Neural crest cell (in vitro differentiated cells): ENCODE measurements around the gene RPRD1A. TPM values are rescaled to one million over a fixed set of nuclear protein-coding genes. Genes with fewer than 3 reads are reported as not detected.

Source experiments
- DNase-seq: peaks from one replicate; pipeline ENCODE4 v3.0.0; 2021; ENCODE audit warnings: low read depth, mixed read lengths, low spot score
- H3K27ac Mint-ChIP-seq: one replicate; pipeline ENCODE4 v1.8.0; 2021; ENCODE audit warnings: mild to moderate bottlenecking, mixed read lengths; ENCODE audit not compliant: unreplicated experiment
- H3K27me3 Mint-ChIP-seq: 2 replicates; pipeline ENCODE4 v1.8.0; 2021; ENCODE audit warnings: low read depth, mild to moderate bottlenecking, mixed read lengths
- H3K36me3 Mint-ChIP-seq: 2 replicates; pipeline ENCODE4 v1.8.0; 2021; ENCODE audit warnings: low read depth, mild to moderate bottlenecking, mixed read lengths
- H3K4me1 Mint-ChIP-seq: 2 replicates; pipeline ENCODE4 v1.8.0; 2021; ENCODE audit warnings: mixed read lengths
- H3K4me3 Mint-ChIP-seq: one replicate; pipeline ENCODE4 v1.8.0; 2021; ENCODE audit warnings: mild to moderate bottlenecking, mixed read lengths
- H3K9me3 Mint-ChIP-seq: 2 replicates; pipeline ENCODE4 v1.8.0; 2021; ENCODE audit warnings: mixed read lengths
- total RNA-seq: library from RNA; stranded (reverse); gene quantifications from 2 replicates; pipeline ENCODE4 v1.2.1, GENCODE V29; 2021
- TF ChIP-seq, protein P1 (sequence below): fragments of 200-600 bp; sonication (generic); conservative IDR thresholded peaks from 2 replicates; pipeline ENCODE4 v1.5.0; 2021; ENCODE audit warnings: antibody characterized with exemption, mild to moderate bottlenecking

Gene RPRD1A
- total RNA-seq, 1 donor from 2014 or later, result 76.3 TPM

DNA sequence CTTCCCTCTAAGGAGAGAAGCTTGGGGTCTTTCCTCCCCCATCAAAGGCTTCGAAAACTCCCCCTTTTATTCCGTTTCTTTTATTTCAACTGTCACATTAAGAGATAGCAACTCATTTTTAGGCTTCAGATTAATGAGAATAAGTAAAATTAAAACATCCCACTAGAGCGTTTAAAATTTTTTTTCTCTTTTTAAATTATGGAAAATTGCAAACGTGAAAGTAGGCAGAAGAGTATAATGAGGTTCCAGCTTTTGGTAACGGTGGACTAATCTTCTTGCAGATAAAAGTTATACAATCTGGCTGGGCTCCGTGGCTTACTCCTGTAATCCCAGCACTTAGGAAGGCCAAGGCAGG, 116.8 kb downstream of the RPRD1A start:
- Mint-ChIP-seq H3K4me1 (peaks cover 5% of the 10 kb centered on the region), H3K27me3 (peaks cover 32% of the 10 kb centered on the region), H3K36me3 (no peaks in the 10 kb centered on the region), H3K4me3 (peak overlapping the region; percentile 94), H3K9me3 (no peaks in the 10 kb centered on the region), H3K27ac (no peak overlapping the region)
- TF ChIP-seq, protein P1, sequence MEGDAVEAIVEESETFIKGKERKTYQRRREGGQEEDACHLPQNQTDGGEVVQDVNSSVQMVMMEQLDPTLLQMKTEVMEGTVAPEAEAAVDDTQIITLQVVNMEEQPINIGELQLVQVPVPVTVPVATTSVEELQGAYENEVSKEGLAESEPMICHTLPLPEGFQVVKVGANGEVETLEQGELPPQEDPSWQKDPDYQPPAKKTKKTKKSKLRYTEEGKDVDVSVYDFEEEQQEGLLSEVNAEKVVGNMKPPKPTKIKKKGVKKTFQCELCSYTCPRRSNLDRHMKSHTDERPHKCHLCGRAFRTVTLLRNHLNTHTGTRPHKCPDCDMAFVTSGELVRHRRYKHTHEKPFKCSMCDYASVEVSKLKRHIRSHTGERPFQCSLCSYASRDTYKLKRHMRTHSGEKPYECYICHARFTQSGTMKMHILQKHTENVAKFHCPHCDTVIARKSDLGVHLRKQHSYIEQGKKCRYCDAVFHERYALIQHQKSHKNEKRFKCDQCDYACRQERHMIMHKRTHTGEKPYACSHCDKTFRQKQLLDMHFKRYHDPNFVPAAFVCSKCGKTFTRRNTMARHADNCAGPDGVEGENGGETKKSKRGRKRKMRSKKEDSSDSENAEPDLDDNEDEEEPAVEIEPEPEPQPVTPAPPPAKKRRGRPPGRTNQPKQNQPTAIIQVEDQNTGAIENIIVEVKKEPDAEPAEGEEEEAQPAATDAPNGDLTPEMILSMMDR, result peak; percentile 20
- DNase-seq, result no peak

DNA sequence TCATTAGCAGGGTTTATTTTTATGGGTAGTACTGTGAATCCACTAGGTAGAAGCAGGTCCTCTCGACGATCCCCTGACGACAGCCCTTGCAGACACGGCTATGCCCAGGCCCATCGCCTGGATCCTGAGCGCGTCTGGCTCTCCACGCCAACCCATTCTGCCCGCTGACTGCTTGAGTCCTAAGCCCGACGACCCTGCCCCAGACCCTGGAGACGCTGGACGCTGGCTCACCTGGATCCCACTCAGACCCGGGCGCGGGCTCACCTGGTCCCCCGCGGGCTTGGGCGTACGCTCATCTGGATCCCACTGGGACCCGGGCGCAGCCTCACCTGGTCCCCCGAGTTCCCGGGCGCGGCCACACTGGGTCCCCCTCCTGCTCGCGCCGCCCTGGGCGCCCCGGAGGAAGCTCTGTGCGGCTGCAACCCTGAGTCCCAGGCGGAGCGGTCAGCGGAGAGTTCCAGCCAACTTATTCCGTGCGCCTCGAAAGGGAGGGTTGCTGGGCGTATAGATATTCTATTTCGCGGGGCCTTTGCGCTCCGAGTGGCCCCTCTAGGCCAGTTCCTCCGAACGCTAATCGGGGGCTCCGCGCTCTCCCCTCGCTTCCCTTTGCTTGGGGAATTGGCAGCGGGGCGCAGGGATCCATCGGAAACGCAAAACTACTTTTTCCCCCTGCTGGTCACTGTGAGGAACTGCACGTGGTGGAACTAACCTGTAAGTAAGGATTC, 117.3 kb downstream of the RPRD1A start:
- H3K9me3 Mint-ChIP-seq, result no peaks in the 10 kb centered on the region
- H3K27ac Mint-ChIP-seq, result peak overlapping the region; percentile 35
- peak overlapping the region; percentile 94 for H3K4me3 Mint-ChIP-seq
- peaks cover 31% of the 10 kb centered on the region for H3K27me3 Mint-ChIP-seq
- H3K36me3 Mint-ChIP-seq, result no peaks in the 10 kb centered on the region
- TF ChIP-seq, protein P1, result peak; percentile 96
- H3K4me1 Mint-ChIP-seq, result peaks cover 5% of the 10 kb centered on the region
- peak; percentile 65 for DNase-seq

GRCh38 chr18:35949090-35949489, 118.3 kb downstream of the RPRD1A start:
- peaks cover 29% of the 10 kb centered on the region for H3K27me3 Mint-ChIP-seq
- H3K4me3 Mint-ChIP-seq, result peak overlapping the region; percentile 15
- H3K4me1 Mint-ChIP-seq, result peaks cover 5% of the 10 kb centered on the region
- no peaks in the 10 kb centered on the region for H3K9me3 Mint-ChIP-seq
- no peak for DNase-seq
- TF ChIP-seq, protein P1, result no peak
- H3K36me3 Mint-ChIP-seq, result no peaks in the 10 kb centered on the region
- no peak overlapping the region for H3K27ac Mint-ChIP-seq

DNA sequence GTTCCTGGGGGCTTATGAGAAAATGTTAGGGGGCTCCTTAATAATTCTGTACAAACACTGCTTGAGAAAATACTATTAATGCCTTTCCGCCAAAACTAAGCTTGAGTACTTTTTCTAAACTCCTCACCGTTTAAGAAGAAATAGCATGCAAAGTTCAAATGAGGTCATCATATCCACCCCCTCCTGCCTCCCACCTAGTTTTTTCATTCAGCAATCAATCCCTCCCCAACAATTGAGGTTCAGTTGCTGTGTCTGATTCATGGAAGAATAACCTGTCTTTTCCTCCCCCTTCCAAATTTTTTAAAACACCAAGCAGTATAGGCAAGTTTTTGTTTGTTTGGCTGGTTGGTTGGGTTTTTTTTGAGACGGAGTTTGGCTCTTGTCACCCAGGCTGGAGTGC, 119.3 kb downstream of the RPRD1A start:
- peaks cover 5% of the 10 kb centered on the region for H3K4me1 Mint-ChIP-seq
- H3K27ac Mint-ChIP-seq, result no peak overlapping the region
- no peak overlapping the region for H3K4me3 Mint-ChIP-seq
- no peaks in the 10 kb centered on the region for H3K9me3 Mint-ChIP-seq
- H3K36me3 Mint-ChIP-seq, result no peaks in the 10 kb centered on the region
- H3K27me3 Mint-ChIP-seq, result peaks cover 27% of the 10 kb centered on the region
- no peak for DNase-seq
- TF ChIP-seq, protein P1, result no peak

DNA sequence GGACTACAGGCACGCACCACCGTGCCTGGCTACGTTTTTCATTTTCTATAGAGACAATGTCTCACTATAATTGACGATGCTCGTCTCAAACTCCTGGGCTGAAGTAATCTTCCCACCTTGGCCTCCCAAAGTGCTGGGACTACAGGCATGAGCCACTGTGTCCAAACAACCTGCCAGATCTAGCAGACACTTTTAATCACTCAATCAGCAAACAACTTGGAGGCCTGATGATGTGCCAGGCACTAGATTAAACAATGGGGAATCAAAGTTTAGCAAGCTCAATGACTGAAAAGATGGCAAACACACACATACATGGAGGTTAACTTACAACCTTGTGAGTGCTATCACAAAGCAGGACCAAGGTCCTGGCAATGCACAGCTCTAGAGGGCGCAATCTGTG, 124.7 kb downstream of the RPRD1A start:
- Mint-ChIP-seq H3K36me3 (no peaks in the 10 kb centered on the region), H3K27me3 (no peaks in the 10 kb centered on the region), H3K4me3 (no peak overlapping the region), H3K27ac (no peak overlapping the region), H3K9me3 (no peaks in the 10 kb centered on the region), H3K4me1 (peaks cover 7% of the 10 kb centered on the region)
- DNase-seq, result no peak
- TF ChIP-seq, protein P1, result no peak
